Head of caudate nucleus (tissue), 42 donors: ENCODE data around the gene TSPAN15.
"Not testable (repeated sequence)": the region's sequence is repeated elsewhere in the genome, so short reads cannot be mapped to it uniquely, and the experiment has no call there.

Experiments used
- DNase-seq, 42 donors: peaks; one replicate each; pipeline versions ENCODE4 v3.0.0 to v3.0.0-alpha.2; 2020 to 2021; ENCODE audit warnings: mixed read lengths in 7 of 42
- intact Hi-C: fragments of 100-400 bp; cut with DNase I; formaldehyde crosslinking; loops from one replicate; pipeline ENCODE4 v1.15.0; 2022

TSPAN15 gene

DNA sequence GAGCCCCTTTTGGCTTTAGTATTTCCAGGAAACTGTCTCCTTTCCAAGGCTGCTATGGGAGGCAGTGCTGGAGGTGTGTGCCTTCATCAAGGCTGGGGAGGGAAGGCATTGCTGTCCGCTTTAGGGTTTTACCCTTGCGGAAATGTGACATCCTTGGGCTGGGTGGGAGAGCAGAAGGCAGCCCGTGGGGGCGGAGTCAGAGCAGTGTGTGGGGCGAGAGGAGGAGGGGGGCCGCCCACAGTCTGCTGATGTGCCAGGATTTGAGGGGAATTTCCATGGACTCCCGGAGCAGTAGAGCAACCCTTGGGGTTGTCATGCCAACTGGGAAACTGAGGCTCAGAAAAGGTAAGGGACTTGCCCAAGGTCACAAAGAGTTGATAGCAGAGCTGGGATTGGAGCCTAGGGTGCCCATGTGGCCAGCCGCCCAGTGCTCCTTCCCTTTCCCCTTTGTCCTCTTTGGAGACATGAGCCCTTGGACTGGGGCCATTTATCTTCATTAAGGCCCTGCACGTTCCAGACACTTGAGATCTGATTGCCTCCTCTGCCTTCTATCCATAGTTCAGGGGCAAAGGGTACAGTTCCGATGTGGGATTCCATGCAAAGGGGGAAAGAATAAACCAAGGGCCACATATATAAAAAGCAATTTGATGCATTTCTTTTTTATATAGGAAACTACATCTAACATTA, 22.2 kb downstream of the TSPAN15 start:
- intact Hi-C loops, result no loop called here
- DNase-seq, result no peak

DNA sequence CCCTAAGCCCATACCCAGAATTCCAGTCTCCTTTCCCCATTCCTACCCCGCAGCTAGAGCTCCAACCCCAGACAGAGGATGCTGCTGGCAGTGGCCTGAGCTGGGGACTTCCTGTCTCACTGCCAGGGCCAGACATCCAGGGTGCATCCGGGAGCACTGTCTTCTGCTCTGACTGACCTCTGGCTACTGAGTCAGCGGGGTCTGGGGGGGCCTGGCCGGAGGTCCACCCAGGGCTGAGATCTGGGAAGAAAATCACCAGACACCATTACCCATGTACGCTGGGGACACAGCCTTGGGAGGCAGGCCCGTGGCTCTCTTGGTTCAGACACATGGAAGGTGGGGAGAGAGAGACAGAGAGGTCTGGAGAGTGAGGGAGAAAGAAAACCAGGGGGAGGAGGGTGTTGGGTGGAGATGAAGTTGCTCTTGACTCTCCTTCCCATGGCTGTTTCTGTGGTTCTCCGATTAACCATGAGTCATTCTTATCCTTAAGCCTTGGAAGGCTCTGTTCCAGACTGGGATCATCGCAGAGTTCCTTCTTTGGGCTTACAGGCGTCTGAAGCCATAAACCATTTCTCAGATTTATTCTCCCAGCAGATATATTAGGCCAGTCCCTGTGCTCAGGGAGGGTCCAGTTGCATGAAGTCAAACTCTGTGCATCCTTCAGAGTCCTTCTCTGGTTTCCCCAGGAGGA, 23.6 kb downstream of the TSPAN15 start:
- DNase-seq, result peak in 1 of 42 donors; percentile 63
- intact Hi-C loops, result no loop called here

DNA sequence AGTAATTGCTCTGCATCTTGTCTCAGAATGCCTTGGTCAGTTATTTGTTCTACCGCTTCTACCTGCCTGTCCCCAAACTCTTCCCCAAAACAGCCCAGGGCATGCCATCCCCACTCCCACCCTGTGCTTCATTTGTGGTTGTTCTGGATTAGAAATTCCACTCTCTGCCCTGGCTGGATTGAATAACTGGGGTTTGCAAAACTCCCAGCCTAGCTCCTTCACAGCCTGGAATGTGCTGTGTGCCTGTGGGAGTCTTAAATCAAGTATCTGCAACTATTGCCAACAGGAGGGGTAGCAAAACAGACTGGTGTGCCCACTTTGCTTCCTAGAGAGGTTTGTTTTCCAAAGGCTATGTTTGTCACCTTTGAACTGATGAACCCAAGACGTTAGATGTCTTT, 24.2 kb downstream of the TSPAN15 start:
- no peak for DNase-seq
- intact Hi-C loops, result no loop called here

DNA sequence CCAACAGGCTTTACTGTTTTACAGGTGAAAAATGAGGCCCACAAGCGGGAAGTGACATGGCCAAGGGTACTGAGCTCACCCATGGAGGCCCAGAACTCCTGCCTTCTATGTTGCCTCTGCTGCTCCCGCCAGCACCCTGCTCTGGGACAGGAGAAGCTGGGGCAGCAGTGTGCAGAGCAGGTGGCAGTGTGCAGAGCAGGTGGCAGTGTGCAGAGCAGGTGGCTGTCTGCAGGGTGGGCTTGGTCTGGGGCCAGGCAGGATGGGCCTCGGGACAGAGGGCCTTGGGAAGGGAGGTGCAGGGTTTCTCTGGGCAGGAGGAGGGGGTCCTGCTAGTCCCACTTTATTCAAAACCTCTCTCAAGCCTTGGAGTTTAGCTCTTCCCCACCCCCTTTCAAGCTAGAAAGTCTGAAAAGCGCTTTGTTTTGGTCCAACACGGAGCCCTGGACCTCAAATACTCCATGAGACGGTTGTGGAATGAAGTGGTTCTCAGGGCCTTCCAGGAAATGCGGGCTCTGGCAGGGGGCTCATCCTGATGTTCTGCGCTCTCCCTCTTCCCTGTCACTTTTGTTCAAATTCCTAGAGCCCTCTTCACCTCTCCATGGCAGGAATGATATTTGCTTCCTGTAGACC, 26.8 kb downstream of the TSPAN15 start:
- intact Hi-C loops, result no loop called here
- DNase-seq, result peak in 7 of 42 donors; percentile 23 to 69 (median 52)

DNA sequence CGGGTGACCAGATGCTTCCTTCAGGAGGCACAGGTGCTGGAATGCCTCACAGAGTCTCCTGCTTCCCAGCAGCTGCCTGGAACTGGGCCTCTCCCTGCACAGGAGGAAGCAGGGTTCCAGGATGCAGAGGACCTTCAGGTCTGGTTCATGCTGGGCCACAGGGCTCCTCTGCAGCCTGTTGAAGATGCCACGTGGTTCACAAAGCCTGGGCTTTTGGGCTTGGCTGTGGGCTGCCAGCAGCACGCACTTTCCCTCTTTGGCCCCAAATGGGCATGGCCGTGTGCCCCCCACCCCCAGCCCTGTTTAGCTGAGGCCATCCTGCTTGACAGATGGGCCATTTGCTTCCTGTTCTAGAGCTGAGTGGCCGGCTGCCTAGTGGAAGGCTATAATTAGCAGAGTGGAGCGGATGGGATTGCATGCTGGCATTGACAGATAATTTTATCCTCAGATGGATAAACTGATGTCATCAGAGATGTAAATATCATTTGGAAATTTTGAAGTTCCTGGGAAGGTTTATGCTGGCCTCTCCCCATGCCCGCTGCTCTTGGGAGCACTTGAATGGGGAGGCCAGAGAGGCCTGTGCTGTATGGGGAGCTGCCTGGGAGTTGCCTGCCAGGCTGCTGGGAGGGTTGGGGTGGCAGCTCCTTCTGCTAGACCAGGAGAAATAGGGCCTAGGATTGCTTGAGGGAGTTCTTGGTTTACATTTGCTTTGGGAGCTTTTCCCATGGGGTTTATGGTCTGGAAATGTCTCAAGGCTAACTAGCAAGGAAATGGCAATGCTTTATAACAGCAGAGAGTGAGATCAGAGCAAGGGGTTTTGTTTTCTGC, 28.2 kb downstream of the TSPAN15 start:
- DNase-seq, result peak in 31 of 42 donors; percentile 31 to 72 (median 55)

DNA sequence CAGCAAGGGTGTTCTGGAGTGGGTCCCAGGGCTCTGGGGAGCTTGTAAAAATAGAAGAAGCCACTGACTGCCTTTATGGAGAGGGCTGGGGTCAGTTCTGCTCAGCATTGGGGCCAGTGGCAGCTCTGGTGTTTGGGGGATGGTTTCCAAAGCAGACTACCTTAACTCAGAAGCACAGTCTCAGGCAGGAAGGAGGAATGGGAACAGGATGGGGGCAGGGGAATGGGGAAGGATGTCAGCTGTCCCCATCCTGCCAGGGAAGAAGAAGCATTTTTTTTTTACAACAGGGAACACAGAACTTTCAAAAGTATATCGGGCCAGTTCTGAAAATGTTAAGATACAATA, 28.8 kb downstream of the TSPAN15 start:
- DNase-seq, result peak in 1 of 42 donors; percentile 18
- intact Hi-C loops, result no loop called here

More for the DNA sequence above, 28.2 kb downstream of the TSPAN15 start:
- intact Hi-C loops, result no loop called here

DNA sequence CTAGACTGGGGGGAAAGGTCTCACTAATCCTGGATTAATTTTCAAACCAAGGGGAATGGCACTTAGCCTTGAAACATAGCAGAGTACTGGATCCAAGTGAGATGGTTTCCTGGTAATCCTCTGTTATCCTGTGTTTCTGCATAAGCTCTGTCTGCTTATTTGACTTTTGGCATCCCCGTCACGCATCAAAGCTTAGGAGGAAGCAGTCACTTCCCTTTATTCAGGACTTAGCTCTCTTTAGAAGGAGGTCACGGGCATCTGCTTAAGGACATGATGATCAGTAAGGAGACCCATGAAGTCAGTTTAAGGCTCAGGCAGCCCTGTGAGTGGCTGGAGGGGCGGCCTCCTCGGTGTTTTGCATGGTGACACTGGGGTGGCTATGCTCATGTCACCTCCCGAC, 30.0 kb downstream of the TSPAN15 start:
- intact Hi-C loops, result no loop called here
- DNase-seq, result peak in 1 of 42 donors; percentile 21

DNA sequence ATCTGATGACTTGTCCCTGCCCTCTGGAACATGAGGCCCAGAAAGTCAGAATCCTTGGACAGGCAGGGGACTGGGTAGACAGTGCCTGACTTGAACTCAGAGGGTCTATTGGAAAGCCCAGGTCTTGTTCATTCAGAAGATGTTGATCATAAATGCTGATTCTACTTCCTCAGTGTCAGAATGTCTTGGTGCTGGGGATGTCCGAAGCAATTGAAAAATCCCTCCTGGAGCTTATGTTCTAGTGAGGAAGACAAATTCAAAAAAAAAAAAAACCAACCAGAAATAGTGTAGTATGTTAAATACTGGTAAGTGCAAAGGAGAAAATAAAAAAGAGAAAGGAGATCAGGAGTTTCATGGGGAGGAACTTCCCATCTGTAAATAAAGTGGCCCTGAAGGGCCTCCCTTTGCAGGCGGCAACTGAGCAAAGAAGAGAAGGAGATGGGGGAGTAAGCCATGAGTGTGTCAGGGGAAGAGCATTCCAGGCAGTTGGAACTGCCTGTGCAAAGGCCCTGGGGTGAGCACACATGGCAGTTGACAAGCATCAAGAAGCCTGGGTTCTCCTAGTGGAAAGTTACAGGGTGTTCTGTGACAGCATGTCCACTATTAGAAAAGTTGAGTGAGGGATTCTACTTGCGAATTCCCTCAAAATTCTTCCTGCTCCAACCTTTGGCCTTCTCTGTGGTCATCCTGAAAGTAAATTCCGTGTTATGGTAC, 30.7 kb downstream of the TSPAN15 start:
- DNase-seq, result no peak
- intact Hi-C loops, result no loop called here

DNA sequence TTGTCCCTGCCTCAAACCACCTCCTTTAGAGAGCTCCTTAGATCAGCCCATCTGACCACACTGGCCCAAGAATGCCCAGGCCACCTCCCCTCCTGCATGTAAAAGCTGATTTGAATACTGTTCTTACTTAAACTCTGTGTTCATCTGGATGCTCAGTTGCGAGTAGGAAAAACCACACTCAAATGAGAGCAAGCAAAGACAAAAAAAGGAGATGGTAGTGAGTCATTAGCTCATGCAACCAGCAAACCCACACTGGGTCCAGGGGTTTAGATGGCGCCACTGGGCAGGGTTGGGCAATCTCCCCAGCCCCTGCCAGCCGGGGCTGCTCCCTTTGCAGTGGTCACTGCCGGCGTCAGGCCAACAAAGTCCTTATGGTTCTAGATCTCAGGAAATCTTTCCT, 32.7 kb downstream of the TSPAN15 start:
- DNase-seq, result no peak
- intact Hi-C loops, result no loop called here

DNA sequence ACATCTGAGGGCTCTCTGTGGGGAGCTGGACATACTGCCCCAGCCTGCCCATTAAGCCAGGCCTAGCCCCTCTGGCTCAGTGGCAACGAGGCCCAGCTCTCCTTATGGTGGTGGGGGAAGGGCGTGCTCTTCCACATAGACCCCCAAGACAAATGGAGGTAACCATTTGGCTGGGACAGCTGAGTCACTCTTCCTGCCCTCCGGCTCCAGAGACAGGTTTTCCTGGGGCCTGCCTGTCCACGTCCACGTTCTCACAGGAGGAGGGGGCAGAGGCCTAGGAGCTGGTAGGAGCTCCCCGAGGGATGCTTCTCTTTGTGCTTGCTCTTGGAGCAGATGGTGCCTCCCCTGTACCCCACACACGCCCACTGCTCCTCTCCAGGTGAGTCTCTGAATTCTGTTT, 33.5 kb downstream of the TSPAN15 start:
- intact Hi-C loops, result no loop called here
- DNase-seq, result no peak

DNA sequence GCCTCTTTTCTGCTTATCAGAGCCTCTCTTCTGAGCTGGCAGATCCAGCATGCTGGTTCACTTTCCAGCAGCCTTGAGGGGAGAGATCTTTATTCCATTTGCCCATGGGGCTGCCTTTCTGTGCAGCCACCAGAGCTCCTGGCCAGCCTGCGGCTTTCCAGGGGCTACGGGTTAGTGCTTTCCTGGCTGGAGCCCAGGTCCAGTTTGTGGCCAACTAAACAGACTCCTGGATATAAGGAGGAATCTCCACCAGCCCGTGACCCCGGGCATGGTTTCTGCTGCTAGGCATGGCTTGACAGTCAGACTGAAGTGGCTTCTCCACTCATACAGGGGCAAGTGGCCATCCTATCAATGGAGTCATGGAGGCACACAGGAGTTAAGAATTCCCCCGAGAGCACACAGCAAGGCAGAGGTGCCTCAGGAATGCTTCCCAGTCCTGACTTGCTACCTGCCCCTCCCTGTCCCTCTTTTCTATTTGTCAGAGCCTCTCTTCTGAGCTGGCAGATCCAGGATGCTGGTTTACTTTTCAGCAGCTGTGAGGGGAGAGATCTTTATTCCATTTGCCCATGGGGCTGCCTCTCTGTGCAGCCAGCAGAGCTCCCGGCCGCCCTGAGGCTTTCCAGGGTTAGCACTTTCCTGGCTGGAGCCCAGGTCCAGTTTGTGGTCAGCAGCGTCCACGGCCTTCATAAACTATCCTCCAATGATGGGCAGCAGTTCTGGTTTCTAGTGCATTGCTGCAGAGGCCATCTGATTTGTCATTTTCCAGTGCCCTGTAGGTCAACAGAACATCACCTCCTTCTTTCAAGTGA, 35.9 kb downstream of the TSPAN15 start:
- intact Hi-C loops, result no loop called here
- DNase-seq, result peak in 1 of 42 donors; percentile 3

DNA sequence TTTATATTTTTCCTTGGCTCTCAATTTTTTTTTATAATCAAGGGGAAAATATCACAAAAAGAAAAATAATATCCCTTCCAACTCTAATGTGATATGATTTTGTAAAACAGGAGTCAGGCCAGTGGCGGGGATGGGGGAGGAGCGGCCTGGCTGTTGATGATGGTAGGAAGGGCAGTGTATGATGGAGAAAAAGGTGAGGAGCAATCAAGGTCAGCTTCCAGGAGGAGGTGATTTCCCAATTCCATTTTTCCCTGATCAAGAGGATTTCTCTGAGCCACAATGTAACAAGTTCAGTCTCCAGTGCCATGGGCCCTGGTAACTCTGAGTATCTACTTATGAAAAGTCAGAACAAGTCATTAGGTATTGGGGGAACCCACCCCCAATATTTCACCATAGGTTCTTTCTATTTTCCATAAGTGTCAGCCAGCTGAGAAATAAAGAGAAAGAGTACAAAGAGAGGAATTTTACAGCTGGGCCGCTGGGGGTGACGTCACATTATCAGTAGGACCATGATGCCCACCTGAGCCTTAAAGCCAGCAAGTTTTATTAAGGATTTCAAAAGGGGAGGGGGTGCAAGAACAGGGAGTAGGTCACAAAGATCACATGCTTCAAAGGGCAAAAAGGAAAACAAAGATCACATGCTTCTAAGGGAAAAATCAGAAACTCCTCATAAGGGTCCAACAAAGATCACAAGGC, 37.0 kb downstream of the TSPAN15 start:
- DNase-seq, result peak in 2 of 42 donors; percentile 8 to 12
- intact Hi-C loops, result not testable (repeated sequence)

DNA sequence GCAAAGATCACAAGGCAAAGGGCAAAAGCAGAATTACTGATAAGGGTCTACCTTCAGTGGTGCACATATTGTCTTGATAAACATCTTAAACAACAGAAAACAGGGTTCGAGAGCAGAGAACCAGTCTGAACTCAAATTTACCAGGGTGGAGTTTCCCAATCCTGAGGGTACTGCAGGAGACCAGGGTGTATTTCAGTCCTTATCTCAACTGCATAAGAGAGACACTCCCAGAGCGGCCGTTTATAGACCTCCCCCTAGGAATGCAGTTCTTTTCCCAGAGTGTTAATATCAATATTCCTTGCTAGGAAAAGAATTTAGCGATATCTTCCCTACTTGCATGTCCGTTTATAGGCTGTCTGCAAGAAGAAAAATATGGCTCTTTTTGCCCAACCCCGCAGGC, 37.6 kb downstream of the TSPAN15 start:
- peak in 1 of 42 donors; percentile 9 for DNase-seq
- intact Hi-C loops, result not testable (repeated sequence)

DNA sequence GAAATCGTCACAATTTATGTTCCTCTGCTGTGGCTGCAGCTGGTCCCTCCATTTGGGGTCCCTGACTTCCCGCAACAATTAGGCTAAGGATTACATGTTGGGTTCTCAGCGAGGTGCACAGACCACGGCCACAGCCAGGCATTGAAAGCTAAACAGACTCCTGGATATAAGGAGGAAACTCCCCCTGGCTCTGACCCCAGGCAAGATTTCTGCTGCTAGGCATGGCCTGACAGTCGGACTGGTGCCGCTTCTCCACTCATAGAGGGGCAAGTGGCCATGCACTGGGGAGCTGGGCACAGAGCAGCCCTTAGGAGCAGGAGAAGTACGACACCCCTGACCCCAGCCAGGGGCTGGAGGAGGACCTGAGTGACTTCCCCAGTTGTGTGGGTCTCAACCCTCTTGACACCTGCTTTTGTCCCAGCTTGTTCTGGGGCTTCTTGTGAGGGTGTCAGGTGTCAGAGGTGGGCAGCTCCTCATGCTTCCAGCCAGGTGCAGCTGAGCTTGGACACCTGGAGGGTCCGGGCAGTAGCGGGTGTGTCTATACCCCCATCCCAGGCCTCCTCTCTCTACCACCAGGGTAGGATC, 38.3 kb downstream of the TSPAN15 start:
- intact Hi-C loops, result no loop called here
- DNase-seq, result peak in 10 of 42 donors; percentile 3 to 32 (median 12)

DNA sequence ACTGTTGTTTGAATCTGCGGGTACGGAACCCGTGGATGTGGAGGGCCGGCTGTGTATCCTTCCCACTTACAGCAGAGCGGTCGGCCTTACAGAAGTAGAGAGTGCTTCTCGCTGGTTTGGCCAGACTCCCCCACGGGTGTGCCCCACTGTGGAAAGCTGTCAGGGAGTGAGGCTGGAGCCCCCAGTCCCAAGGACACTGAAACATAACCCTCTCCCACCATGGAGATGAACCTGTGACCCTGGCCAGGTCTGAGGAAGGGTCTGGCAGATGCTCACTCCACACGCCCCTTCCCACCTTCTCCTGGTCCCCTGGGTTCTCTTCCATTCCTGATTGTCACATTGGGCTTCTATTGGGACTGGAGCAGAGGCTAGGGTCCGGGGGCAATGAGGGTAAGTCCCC, 39.6 kb downstream of the TSPAN15 start:
- intact Hi-C loops, result no loop called here
- peak in 9 of 42 donors; percentile 2 to 31 (median 18) for DNase-seq

DNA sequence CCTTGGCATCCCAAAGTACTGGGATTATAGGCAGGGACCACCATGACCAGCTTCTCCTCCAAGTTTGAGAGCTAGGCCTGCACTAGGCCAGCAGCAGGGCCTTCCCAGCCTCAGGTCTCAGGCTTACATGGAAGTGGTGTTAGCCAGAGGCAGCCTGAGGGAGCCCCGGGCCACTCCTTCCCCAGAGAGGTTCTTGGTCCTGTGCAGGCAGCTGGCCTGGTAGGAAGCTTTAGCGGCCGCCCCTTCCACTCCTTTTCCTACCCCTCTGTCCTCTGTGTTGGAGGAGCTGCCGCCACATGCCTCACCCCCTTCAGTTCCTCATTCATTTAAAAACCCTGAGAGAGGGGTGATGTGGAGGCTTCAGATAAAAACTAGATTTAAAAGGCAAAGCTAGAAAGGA, 40.3 kb downstream of the TSPAN15 start:
- intact Hi-C loops, result no loop called here
- DNase-seq, result peak in 10 of 42 donors; percentile 9 to 45 (median 33)

DNA sequence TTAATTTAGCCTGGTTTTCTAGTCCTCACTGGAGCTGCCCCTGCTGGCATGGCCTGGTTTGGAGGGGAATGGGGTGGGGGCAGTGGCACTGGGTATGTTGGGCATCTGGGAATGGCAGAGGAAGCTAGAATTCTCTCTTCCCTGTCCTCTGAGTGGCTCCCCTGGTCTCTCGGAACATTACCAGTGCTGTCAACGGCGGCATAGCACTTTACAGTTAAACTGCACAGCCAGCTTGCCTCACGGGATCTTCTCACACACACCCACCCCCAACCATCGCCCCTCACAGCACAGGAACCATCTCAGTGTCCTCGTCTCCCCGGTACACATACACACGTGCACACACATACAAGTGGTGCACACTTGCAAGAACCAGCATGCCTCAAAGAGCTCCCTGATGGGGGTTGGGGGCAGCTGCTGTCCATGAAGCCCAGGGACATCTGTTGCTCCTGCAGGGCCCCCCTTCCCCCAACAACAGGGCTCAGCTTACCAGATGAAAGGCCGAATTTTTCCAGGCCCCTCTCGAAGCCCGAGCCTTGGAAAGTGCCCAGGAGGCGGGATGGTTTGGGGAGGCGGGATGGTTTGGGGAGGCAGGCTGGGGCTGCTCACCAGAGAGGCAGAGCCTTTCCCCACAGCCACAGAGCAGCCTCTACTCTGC, 41.0 kb downstream of the TSPAN15 start:
- DNase-seq, result peak; percentile 47 to 89 (median 73)
- intact Hi-C loops, result no loop called here
